ENCODE measurements around the gene CREBRF.
"Not testable (repeated sequence)": the region's sequence is repeated elsewhere in the genome, so short reads cannot be mapped to it uniquely, and the experiment has no call there.

DNA sequence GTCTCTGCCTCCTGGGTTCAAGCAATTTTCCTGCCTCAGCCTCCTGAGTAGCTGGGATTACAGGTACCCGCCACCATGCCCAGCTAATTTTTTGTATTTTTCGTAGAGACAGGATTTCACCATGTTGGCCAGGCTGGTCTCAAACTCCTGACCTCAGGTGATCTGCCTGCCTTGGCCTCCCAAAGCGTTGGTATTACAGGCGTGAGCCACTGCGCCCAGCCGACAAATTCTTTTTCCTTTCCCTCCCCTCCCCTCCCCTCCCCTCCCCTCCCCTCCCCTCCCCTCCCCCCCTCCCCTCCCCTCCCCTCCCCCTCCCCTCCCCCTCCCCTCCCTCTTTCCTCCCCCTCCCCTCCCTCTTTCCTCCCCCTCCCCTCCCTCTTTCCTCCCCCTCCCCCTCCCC is 76.0 kb downstream of the CREBRF start:
- TF ChIP-seq EZH2 (IDR thresholded peaks at IDR 0.05; ENCODE audit: low read depth), result not testable (repeated sequence)
- TF ChIP-seq, protein P1, sequence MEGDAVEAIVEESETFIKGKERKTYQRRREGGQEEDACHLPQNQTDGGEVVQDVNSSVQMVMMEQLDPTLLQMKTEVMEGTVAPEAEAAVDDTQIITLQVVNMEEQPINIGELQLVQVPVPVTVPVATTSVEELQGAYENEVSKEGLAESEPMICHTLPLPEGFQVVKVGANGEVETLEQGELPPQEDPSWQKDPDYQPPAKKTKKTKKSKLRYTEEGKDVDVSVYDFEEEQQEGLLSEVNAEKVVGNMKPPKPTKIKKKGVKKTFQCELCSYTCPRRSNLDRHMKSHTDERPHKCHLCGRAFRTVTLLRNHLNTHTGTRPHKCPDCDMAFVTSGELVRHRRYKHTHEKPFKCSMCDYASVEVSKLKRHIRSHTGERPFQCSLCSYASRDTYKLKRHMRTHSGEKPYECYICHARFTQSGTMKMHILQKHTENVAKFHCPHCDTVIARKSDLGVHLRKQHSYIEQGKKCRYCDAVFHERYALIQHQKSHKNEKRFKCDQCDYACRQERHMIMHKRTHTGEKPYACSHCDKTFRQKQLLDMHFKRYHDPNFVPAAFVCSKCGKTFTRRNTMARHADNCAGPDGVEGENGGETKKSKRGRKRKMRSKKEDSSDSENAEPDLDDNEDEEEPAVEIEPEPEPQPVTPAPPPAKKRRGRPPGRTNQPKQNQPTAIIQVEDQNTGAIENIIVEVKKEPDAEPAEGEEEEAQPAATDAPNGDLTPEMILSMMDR (conservative IDR thresholded peaks at IDR 0.05), result not testable (repeated sequence)
